Retinal pigment epithelial cell (primary cell): ENCODE results near the gene SPEG.
A peak's percentile ranks its signal among the peaks of the same experiment; 100 is the strongest.

Experiments used
- DNase-seq: peaks from one replicate; pipeline ENCODE4 v3.0.0-alpha.2; 2010; ENCODE audit warnings: low read depth
- H3K4me3 ChIP-seq: 2 replicates; pipeline ENCODE4 v1.5.1; 2011; ENCODE audit warnings: mild to moderate bottlenecking, low read length, control low read depth, moderate library complexity
- TF ChIP-seq, protein P1 (sequence below): conservative IDR thresholded peaks from 2 replicates; pipeline ENCODE4 v1.5.1; 2011; ENCODE audit warnings: low read depth, low read length, control low read depth, inconsistent platforms

Gene SPEG

DNA sequence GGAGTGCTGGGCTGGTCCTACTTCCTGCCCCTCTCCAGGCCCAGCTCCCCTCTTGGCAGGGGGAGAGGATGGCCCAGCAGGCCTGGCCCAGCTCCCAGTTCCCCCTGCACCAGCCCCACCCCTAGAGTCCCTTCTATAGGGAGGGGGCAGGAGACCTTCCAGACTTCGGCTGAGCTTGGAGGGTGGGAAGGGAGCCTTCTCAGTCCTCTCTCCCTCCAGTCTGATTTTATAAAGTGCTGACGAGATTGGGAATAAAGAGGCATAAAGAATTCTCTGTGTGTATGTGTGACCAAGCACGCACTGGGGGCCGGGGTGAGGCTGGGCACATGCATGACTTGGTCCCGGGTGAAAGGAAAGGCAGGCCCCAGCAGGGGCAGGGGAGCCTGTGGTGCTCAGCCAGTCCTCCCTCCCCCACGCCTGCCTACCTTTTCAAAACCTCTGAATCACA lies 103.9 kb downstream of the SPEG start:
- TF ChIP-seq, protein P1, sequence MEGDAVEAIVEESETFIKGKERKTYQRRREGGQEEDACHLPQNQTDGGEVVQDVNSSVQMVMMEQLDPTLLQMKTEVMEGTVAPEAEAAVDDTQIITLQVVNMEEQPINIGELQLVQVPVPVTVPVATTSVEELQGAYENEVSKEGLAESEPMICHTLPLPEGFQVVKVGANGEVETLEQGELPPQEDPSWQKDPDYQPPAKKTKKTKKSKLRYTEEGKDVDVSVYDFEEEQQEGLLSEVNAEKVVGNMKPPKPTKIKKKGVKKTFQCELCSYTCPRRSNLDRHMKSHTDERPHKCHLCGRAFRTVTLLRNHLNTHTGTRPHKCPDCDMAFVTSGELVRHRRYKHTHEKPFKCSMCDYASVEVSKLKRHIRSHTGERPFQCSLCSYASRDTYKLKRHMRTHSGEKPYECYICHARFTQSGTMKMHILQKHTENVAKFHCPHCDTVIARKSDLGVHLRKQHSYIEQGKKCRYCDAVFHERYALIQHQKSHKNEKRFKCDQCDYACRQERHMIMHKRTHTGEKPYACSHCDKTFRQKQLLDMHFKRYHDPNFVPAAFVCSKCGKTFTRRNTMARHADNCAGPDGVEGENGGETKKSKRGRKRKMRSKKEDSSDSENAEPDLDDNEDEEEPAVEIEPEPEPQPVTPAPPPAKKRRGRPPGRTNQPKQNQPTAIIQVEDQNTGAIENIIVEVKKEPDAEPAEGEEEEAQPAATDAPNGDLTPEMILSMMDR, result no peak
- no peak overlapping the region for H3K4me3 ChIP-seq
- no peak for DNase-seq

DNA sequence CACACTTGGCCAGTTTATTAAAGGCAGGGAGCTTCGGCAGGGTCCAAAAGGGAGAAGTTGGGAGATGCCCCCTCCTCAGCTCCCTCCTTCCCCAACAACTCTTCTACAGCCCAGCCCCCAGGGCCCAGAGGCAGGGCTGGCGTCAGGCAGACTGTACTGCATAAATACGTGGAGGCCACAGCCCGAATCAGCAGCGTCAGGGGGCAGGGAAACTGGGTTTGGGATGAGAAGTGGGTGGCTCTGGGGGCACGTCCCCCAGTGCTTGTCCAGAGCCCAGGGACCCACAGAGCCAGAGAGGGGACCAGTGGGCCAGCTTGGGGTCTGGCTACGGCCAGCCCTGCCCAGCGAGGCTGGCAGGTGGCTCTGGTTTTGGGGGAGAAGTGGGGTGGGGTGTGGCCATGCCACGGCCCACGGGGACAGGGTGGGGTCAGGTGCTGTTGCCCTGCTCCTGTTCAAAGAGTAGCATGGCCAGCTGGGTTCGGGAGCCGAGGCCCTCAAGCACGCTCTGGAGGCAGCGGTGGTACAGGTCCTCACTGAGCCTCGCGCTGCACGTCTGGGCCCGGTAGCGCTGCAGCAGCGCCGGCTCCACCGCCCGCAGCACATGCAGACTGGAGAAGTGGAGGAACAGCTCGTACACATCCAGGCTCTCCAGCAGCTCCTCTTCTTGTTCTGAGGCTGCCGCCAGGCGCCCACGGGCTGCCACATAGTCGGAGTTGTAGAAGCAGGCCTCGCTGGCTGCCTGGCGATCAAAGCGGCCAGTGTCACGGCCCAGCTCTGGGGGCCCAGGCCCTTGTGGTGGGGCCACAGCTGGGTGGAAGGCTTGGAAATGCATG lies 104.5 kb downstream of the SPEG start:
- H3K4me3 ChIP-seq, result no peak overlapping the region
- TF ChIP-seq, protein P1, result no peak
- DNase-seq, result no peak

DNA sequence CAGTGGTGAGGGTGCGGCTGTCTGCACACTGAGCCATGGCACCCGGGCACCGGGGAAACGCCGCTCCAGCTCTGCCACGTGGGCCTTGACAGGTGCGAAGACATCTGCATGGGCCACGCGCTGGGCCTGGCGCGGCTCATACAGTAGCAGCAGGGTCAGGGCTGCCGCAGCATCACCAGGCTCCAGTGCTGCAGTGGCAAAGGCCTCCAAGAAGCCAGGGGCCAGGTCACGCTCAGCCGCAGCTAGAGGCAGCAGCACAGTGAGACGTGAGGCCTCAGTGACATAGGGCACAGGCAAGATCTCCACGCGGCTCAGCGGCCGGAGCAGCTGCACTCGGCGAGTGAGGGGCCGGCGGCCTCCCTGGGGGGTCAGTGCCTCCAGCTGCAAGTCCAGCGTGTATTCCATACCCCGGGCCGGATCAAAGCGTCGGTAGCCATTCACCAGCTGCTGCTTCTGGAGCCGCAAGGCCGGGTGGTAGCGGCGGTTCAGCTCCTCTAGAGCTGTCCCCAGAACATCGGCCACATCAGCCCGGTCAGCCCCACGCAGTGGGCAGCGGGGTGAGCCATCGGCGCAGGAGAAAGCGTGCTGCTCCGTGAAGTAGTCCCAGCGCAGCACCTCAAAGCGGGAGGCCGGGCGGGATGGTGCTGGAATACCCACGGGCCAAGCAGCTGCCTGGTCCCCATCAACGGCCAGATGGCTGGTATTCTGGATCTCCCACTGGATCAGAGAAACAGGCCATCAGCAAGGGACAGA lies 105.5 kb downstream of the SPEG start:
- TF ChIP-seq, protein P1, result no peak
- DNase-seq, result no peak
- no peak overlapping the region for H3K4me3 ChIP-seq

DNA sequence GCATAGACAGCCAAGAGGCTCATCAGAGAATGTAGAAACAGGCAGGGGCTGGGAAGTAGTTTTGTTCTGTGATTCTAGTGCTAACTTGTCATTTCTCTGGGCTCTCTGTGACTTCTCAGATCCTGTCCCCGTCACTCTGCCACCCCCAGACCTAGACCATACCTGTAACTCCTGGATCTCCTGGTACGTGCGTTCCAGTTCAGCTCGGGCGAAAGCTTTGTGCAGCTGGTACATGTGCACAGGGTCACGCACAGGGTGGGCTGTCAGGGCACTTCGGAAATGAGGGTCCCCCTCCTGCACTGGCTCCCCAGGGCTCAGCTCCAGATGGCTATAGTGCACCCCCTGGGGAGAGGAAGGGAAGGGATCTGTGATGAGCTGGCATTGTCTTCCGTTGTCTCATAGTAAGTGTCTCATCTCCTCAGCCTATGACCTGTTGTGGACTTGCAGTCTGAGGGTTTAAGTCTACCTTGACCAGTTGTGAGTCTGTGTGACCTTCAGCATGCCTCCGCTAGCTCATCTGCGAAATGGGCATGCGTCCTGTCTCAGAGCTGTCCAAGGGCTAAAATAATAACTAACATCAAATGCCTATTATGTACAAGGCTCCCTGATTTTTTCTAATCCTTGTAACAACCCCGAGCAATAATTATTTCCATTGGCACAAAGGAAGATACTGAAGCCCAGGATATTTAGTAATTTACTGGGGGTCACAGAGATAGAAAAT lies 106.3 kb downstream of the SPEG start:
- DNase-seq, result no peak
- TF ChIP-seq, protein P1, result no peak
- no peak overlapping the region for H3K4me3 ChIP-seq

DNA sequence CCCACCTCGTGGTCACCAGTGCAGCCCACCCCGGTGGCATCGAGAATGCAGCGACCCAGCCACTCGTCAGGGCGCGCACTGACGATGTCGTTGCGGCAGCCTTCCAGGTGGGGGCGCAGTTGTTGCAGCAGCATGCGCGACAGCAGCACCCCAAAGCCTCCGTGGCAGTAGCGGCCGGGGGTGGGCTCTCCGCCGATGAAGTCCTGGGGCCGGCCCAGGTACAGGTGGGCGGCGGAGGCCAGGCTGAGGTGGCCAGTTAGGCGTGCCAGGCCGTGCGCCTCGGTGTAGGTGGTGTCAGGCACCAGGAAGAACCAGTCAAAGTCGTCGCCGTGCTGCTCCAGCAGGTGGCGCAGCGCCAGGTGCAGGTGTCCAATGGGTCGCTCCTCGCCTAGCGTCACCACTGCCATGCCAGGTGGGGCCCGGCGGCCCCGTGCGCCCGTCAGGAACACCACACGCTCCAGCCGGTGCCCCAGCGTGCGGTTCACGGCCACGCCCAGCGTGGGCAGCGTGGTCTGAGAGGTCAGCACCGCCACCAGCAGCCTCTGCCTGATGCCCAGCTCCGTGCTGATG lies 107.1 kb downstream of the SPEG start:
- DNase-seq, result no peak
- TF ChIP-seq, protein P1, result peak; percentile 87
- H3K4me3 ChIP-seq, result peak overlapping the region; percentile 82

DNA sequence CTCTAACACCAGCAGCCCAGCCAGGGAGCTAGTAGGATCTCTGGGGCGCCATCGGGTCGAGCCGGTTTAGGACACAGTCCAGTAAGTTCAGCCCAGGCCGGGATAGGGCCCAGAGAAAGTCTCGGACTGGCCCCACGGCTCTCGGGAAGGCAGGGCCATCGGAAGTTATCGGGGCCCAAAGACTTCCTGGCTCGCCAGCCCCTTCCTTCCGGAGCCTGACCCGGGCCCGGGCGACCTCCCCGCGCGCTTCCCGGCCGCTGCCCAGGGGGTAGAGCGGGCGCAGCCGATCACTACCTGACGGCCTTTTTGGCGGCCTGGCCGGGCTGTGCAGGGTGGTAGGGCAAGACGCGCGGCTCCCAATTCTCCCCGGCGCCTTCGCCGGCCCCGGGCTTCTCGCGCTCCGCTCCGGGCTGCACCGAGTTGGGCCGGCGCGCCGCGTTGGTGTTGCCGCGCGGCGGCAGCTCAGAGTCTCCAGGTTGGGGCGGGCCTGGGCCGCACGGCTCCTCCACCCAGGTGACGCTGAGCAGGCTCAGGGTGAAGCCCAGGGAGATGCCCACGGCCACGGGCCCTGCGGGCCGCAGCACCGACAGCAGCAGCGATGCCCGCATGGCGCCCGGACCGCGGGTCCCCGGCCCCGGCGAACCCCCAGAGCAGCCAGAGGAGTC lies 108.4 kb downstream of the SPEG start:
- DNase-seq, result no peak
- TF ChIP-seq, protein P1, result no peak

More for the DNA sequence above, 108.4 kb downstream of the SPEG start:
- peak overlapping the region; percentile 82 for H3K4me3 ChIP-seq
